GM11168 (cell line): ENCODE results near the gene RAB11FIP3.
"Not testable (repeated sequence)": the region's sequence is repeated elsewhere in the genome, so short reads cannot be mapped to it uniquely, and the experiment has no call there.

Experiments used
- in situ Hi-C: fragments of 300-500 bp; cut with MboI; formaldehyde crosslinking; loops from one replicate; pipeline ENCODE4 v1.12.0; 2022; ENCODE audit warnings: low sequenced_read_pairs; ENCODE audit not compliant: unreplicated experiment

Gene RAB11FIP3

GRCh38 chr16:489606-490005 lies 64.2 kb downstream of the RAB11FIP3 start:
- in situ Hi-C loops, result no loop called here

GRCh38 chr16:490768-491167 lies 65.3 kb downstream of the RAB11FIP3 start:
- in situ Hi-C loops, result no loop called here

DNA sequence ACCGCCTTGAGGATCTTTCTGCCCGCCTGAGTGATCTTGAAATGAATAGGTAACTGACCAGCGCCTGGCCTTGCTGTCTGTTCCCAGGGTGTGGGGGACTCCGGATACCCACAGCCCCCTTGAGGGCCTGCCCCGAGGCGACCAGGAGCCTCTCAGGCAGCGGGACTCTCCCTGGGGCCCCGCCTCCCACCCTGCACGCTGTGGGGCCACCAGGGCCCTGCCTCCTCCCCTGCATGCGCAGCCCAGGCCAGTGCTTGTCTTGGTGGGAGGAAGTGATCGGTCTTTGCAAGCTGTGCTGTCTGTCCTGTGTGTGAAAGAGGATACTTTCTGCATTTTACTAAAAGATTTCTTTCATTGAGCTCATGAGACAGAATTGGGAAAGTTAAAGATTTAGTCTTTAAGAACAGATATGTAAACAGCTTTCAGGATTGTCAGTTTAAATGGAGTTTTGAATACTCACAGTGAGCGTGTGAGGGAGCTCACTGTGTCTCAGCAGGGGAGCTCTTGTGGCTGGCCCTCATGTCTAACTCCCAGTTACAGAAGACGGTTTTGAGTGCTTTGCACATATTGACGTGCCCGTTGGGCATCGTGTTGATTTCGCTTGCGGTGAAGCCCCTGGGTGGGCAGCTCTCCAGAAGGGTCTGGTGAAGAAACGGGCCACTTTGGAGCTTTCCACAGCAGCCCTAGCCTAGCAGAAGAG lies 65.9 kb downstream of the RAB11FIP3 start:
- in situ Hi-C loops, result no loop called here

- in situ Hi-C loops, result no loop called here
These were observed 66.9 kb downstream of the RAB11FIP3 start for GRCh38 chr16:492211-492875.

GRCh38 chr16:494676-495075 lies 69.2 kb downstream of the RAB11FIP3 start:
- in situ Hi-C loops, result not testable (repeated sequence)

- in situ Hi-C loops, result no loop called here
These were observed 69.8 kb downstream of the RAB11FIP3 start for GRCh38 chr16:495127-495748.

GRCh38 chr16:496097-496886 lies 70.8 kb downstream of the RAB11FIP3 start:
- in situ Hi-C loops, result no loop called here

DNA sequence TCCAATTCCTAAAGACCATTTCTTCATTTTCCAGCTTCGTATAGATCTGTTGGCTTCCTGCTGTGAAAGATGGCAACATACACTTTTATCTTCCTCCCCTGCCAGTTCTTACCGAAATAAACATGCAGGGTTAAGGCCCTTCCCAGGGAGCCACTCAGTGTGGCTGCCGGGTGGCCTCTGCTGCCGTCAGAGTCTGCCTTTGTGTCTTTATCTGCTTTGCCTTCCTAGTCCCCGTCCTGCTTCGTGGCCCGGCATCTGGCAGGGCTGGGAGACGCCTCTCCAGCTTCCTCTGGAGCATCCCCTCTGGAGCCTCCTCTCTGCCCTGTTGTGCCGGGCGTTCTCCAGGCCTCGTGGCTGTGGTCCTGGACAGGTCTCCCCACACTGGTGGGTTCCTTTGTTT lies 71.8 kb downstream of the RAB11FIP3 start:
- in situ Hi-C loops, result no loop called here

DNA sequence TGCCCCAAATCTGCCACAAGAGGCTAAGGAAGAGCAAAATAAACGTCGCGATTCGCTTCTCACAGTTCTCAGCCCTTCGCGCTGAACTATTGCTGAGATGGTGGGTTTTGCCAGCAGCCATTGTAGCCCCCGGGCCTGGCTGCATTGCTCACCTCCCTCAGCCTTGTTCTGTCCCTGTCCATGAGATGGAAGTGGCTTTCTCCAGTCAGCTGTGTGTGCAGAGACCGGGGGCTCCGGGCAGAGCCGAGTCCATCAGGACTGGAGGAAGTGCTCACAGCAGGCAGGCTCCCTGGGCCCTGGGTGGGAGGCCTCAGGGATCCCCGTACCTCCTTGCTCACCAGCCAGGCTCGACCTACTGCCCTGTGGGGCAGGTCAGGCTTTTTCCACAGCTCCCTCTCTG lies 74.5 kb downstream of the RAB11FIP3 start:
- in situ Hi-C loops, result no loop called here

DNA sequence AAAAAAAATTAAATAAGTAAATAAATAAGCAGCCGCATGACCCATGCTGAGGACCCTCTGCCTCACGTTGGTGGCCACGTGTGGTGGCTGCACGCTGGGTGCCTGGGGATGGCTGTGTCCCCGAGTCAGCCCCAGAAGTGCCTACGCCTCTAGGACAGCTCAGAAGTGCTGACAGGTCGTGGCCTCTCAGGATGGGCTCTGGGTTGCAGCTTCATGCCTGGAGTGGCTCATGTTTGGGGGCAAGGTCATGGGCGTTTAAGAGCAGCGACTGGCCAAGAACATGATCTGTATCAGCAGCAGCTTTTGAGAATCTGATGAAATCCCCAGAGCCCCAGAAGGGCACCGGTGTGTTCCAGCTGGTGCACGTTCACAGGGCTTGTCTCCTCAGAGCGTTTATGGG lies 75.3 kb downstream of the RAB11FIP3 start:
- in situ Hi-C loops, result no loop called here

GRCh38 chr16:502179-502943 lies 76.9 kb downstream of the RAB11FIP3 start:
- in situ Hi-C loops, result no loop called here

- in situ Hi-C loops, result no loop called here
These were observed 78.0 kb downstream of the RAB11FIP3 start for GRCh38 chr16:503150-504071.

GRCh38 chr16:505479-506245 lies 80.2 kb downstream of the RAB11FIP3 start:
- in situ Hi-C loops, result no loop called here

GRCh38 chr16:506246-506546 lies 80.7 kb downstream of the RAB11FIP3 start:
- in situ Hi-C loops, result no loop called here

GRCh38 chr16:507527-507926 lies 82.1 kb downstream of the RAB11FIP3 start:
- in situ Hi-C loops, result not testable (repeated sequence)

- in situ Hi-C loops, result no loop called here
These were observed 82.5 kb downstream of the RAB11FIP3 start for GRCh38 chr16:507996-508395.

- in situ Hi-C loops, result no loop called here
These were observed 83.7 kb downstream of the RAB11FIP3 start for GRCh38 chr16:508884-509736.
